Cerebellar cortex (tissue), 1 donor: ENCODE measurements around the gene SPDYE6.
"Not testable (repeated sequence)": the region's sequence is repeated elsewhere in the genome, so short reads cannot be mapped to it uniquely, and the experiment has no call there.

Source experiments
- DNase-seq: peaks from one replicate; pipeline ENCODE4 v3.0.0-alpha.2; 2015; ENCODE audit warnings: low spot score

The SPDYE6 gene

DNA sequence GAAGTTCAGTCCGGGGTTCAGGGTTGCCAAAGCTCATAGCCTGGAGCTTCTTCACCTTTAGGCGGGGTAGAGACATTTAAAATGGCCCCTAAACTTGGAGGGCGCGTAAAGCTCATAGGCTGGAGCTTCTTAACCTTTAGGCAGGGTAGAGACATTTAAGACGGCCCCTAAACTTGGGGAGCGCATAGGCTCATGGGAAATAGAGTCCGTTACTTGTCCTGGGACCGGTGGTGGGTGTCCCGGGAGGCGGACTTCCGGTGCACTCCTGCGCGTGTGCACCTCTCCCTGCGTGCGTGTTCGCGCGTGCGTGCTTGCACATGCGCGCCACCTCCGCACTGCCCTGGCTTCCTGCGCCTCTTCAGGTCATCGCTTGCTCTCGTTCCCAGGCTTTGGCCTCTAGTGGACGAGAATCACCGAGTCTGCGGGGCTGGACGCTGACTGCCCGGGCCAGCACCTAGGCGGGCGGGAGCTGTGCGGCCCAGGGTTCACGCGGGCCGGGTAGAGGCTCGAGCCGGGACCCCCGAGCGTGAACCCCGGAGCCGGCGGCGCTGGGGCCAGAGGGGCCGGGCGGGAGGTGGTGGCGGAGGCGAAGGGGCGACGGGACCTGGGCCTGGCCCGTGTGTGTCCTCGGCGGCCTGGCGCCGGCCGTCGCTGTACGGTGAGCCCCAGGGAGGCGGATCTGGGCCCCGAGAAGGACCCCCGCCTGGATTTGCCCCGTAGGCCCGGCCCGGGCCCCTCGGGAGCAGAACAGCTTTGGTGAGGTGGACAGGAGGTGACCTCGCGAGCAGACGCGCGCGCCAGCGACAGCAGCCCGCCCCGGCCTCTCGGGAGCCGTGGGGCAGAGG is 7.5 kb upstream of the SPDYE6 start:
- DNase-seq, result peak; percentile 100

DNA sequence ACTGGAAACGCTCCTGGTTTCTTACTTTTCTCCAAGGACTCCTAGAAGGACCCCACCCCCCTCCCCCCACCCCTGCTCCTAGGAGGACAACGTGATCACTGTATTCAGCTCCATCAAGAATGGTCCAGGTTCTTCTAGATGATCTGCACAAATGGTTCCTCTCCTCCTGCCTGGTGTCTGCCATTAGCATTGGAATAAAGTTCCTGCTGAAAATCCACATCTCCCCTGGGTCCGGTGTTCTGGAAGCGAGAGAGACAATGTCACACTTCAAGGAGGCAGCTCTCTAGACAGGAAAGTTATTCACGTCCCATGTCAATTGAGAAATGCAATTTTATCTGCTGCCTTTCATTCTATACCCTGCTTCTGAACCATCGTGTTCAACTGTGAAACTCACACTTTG is 9.3 kb downstream of the SPDYE6 start:
- DNase-seq, result not testable (repeated sequence)

DNA sequence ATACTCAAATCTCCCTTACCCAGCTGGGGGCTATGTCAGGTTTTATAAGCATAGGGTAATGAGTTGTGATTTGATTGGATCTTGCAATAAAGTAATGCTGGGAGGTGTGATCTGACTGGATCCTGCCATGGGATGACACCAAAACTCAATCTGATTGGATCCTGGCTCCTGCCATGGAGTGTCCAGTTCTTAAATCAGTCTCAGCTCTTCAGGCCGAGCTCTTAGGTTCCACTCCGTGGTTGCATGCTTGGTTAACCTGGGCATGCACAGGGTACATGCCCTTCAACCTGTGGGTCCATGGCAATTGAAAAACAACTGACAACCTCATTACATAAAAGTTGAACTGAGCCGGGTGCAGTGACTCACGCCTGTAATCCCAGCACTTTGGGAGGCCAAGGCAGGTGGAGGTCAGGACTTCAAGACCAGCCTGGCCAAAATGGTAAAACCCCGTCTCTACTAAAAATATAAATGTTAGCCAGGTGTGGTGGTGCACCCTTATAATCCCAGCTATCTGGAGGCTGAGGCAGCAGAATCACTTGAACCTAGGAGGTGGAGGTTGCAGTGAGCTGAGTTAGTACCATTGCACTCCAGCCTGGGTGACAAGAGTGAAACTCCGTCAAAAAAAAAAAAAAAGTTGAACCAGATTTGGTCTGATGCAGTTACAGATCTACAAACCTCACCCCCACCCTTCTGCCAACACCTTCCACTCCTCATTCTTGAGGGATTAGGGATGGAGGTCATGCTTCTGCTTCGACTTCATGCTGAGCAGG is 15.5 kb downstream of the SPDYE6 start:
- DNase-seq, result peak; percentile 68

DNA sequence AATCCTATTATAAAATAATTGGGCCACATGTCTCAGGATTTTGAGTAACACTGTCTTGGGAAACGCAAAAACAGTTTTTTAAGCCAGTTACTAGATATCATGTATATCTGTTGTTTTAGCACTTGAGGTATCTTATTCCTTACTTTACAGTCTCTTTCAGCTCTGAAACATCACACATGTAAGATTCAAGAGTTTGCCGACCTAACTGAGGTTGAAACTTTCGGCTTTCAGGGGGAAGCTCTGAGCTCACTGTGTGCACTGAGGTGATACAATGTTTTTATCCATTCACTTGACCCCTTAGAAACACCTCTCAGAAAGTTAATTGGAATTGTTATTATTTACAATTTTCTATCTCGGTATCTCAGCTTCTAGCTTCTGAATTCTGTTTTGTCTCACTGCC is 18.8 kb downstream of the SPDYE6 start:
- not testable (repeated sequence) for DNase-seq

DNA sequence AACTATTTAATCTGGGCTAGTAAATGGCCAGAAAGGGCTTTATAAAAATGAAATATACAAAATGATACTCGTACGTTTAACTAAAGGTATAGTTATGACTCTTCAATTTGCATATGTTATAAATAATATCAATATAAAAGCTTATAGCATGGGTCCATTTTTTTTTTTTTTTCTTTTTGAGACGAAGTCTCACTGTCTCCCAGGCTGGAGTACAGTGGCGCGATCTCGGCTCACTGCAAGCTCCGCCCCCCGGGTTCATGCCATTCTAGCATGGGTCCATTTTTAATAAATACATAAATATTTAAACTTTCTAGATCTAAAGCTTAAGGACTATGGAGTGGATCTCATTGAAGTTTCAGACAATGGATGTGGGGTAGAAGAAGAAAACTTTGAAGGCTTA is 19.2 kb downstream of the SPDYE6 start:
- not testable (repeated sequence) for DNase-seq

DNA sequence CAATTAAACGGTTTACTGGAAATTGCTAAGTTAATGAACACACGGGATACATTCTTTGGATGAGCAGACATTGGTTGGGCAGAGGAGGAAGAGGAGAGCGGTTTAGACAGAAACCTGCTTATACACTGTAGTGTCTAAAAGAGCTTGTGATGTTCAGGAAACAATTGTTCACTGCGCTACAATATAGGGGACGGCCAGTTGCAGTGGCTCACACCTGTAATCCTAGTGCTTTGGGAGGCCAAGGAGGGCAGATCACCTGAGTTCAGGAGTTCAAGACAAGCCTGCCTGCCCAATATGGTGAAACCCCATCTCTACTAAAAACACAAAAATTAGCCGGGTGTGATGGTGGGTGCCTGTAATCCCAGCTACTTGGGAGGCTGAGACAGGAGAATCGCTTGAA is 20.7 kb downstream of the SPDYE6 start:
- not testable (repeated sequence) for DNase-seq

DNA sequence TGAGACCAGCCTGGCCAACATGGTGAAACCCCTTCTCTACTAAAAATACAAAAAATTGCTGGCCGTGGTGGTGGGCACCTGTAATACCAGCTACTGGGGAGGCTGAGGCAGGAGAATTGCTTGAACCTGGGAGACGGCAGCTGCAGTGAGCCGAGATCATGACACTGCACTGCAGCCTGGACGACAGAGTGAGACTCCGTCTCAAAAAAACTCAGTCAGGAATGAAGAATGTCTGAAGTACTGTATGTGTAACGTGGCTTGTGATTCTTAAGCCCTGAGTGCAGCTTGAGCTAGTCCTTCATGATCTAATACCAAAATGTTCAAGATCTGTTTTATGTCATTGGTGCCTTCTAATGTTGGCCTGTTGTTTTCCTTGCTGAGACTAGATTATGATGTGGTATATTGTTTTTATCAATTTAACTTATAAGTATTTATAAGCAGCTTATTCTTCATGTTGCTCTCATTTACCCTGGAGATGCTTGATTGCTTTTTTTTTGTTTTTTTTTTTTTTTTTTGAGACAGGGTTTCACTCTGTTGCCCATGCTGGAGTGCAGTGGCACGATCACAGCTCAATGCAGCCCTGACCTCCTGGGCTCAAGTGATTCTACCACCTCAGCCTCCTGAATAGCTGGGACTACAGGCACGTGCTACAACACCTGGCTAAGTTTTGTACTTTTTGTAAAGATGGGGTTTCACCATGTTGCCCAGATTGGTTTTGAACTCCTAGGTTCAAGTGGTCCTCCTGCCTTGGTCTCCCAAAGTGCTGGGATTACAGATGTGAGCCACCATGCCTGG is 25.4 kb downstream of the SPDYE6 start:
- not testable (repeated sequence) for DNase-seq

DNA sequence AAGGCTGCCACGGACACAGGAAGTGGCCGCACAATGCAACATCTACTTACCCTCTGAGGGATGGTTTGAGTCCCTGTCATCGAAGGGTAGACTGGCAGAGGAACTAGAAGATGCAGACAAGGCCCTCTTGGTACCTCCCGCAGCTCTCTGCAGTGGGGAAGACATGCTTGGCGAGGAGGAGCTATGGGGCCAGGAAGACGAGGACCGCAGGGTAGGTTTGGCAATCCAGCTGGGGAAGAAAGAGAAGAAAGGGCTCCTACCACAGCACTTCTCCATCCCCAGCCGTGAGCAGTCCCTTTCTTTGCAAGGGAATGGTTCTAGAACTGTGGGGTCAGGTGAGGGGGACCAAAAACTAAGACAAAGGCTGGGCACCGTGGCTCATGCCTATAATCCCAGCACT is 26.9 kb downstream of the SPDYE6 start:
- DNase-seq, result not testable (repeated sequence)

DNA sequence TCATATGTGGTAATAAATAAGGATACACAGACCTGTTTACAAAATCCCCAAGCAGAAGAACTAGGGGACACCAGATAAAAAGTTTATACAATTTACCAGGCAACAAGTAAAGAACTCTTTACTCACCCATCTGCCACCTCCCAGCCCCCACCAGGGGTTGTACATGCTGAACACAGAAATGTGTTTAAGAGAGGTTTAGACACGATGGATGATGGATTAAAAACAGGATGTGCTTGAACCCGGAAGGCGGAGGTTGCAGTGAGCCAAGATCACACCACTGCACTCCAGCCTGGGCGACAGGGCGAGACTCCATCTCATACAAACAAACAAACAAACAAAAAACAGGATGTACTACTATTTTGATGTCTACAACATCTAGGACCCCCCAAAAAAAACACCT is 27.4 kb downstream of the SPDYE6 start:
- not testable (repeated sequence) for DNase-seq

DNA sequence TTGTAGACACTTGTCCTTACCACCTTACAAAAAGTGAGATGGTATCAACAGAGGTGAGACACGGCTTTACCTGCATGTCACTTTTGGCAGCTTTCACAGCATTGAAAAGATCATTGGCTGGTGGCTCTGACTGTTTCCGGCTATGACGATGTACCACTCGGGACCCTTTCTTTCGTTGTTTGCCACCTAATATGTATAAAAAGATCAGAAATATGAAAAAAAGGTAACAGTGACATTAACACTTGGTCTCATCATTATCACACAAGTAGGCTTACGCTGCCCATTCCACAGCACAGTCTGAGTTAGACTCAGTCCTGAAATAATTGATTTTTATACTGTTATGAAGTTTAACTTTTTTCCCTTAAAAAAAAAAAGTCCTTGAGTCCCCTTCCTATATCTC is 29.1 kb downstream of the SPDYE6 start:
- not testable (repeated sequence) for DNase-seq

DNA sequence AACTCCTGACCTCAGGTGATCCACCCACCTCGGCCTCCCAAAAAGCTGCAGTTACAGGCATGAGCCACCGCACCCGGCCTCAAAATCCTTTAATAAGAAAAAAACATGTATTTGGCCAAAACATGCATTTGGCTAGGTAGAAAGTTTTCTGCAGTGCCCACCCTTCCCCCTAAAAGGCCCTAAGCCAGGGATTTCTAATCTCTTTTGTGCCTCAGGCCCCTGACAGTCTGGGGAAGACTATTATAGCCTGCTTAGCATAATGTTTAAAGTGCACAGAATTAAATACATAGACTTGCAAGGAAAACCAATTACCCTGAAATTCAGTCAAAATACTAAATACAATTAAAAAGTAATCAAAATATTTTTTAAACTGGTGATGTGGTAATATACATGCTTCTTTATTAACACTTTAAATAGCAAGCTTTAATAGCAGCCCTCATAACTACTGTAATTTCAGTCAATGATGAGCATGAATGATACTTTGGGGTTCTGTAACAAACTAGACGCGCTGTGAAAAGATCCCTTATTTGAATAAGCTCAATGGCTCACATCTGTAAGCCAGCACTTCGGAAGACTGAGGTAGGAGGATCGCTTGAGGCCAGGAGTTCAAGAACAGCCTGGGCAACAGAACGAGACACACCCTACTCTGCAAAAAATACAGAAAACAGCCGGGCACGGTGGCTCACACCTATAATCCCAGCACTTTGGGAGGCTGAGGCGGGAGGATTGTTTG is 29.9 kb downstream of the SPDYE6 start:
- no peak for DNase-seq

DNA sequence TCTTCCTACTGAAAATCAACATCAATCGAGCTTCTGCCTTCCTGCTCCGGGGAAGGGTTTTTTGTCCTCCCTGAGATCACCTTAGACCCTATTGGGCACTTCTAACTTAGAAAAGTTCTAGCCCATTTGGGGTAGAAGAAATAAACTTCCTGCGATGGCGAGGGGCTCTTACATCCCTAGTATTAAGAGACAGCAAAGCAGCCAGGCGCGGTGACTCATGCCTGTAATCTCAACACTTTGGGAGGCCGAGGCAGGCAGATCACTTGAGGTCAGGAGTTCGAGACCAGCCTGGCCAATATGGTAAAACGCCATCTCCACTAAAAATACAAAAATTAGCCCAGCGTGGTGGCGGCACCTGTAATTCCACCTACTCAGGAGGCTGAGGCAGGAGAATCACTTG is 31.1 kb downstream of the SPDYE6 start:
- DNase-seq, result not testable (repeated sequence)

DNA sequence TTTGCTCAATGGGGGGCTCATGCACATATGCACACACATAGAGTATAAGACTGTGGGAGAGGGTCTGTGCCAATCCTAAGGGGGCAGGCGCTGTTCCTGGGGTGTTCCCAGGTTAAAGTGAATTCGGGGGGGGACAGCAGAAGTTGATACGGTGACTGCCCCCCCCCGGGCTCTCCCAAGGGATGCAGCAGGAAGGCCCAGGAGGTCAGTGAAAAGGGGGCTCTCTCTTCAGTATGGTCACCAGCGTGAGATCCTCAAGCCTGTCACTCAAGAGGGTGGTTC is 32.4 kb downstream of the SPDYE6 start:
- no peak for DNase-seq

DNA sequence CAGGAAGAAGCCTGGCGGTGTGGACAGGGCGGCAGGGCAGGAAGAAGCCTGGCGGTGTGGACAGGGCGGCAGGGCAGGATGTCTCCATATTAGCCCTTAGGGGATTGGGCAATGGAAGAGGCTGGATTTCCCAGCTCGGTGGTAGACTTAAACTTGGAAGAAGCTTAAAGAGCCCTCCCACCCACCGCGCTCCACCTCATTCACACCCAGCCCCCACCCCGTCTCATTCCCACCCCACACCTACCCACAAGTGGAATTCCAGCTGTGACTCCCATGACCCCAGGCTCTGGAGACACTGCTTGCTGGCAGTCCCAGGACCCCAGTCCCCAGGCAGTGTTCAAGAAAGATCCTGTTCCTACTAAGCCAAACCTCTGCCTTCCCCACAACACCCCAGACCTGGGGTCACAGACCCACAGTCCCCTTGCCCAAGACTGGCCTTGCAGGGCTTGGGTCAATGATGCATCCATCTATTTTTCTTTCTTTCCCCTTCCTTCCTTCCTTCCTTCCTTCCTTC is 34.0 kb downstream of the SPDYE6 start:
- DNase-seq, result no peak

DNA sequence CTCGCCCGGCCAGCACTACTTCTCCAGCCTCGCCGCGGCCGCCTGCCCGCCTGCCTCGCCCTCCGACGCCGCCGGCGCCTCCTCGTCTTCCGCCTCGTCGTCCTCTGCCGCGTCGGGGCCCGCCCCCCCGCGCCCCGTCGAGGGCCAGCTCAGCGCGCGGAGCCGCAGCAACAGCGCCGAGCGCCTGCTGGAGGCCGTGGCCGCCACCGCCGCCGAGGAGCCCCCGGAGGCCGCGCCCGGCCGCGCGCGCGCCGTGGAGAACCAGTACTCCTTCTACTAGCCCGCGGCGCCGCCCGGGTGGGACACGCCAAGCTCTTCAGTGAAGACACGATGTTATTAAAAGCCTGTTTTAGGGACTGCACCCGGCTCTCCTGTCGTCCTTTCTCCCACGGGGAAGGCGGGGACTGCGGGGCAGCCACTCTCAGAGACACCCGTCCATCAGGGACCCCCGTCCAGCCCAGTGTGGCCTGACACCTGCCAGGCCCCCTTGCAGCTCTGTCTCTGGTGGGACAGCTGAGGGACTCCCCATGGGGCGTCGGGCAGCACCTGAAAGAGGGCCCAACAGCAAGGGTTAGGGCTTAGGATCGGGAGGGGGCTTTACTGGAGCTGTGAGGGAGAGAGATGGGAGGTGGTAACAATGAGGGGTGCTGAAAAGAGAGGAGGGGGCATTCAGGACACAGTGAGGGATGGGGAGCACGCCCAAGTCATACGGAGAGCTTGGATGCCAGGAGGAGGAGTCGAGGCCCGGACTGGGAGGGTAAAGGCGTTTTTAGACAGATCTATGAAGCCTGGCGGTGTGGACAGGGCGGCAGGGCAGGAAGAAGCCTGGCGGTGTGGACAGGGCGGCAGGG is 34.7 kb downstream of the SPDYE6 start:
- no peak for DNase-seq

DNA sequence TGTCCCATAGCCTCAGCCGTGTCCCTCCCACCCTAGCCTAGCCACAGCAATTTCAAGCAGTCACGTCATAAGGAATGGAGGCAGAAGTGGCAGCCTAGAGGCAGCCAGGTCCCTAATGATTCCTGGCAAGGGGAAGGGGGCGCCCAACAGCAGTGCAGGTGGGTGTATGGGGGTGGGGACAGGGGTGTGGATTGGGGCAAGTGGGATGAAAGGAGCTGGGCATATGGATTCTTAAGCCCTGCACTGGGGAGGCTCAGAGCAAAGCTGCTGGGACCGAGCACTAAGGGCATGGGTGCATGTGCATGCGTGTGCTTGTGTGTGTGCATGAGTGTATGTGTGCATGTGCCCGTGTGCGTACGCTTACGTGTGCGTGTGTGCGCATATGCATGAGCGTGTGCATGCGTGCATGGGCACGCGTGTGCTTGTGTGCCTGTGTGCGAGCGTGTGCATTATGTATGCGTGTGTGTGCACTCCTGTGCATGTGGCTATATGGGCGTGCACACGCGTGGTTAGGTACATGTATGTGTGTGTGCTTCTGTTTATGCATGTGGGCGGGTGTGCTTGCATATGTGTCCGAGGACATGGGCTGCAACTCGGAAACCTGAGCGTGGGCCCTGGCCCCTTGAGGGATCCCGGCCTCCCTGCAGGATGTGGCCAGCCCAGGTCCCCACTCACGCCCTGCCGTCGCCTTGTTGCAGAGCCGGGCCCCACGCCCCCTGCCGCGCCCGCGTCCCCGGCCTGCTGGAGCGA is 35.5 kb downstream of the SPDYE6 start:
- no peak for DNase-seq

DNA sequence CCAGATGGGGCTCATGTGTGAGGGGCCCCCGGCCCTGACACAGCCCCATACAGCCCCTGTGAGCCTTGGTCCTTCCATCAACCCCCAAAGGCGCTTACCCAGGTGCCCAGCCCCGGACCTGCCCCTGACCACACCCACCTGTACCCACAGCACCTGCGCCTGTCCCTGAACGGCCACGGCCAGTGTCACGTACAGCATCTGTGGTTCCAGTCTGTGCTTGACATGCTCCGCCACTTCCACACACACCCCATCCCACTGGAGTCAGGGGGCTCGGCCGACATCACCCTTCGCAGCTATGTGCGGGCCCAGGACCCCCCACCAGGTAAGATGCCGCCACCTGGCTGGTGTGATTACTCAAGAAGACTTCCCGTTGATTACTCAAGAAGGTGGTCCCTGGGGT is 36.1 kb downstream of the SPDYE6 start:
- DNase-seq, result no peak

DNA sequence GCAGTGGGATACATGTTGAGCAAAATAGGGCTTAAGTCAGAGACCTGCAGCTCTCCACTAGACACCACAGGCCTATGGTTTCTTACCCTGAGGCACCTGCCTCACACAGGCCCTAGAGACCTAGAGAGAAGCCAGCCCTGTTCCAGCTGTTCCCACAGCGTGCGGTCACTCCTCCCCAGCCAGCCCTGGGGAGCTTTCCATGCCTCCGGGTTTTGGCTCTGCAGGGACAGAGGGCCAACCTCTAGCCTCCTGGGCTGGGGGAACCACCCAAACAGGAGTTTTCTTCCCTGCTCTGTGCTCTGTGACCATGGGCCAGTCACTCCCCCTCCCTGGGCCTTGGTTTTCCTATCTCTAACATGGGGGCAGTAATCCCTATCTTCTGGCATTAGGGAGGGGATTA is 36.6 kb downstream of the SPDYE6 start:
- DNase-seq, result no peak

DNA sequence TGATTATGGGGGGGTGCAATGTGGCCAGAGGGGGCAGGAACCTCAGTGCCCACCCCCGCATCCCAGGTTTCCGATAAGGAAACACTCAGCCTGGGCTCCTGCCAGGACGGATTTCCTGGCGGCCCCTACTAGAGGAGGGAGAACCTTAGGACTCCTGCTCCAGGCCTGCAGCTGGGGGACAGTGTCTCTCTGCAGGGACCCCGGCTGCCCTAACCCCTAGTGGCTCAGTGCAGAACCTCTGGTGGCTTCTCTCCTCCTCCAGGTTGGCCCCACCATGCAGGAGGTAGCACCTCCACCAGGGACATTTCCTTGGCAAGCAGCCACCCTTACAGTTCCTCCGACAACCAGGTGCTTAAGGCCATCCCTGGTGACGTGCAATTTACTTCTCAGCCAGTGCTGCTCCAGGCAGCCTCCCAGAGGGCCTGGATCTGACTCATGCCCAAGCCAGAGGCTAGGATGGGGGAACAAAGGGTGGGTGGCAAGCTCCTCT is 37.7 kb downstream of the SPDYE6 start:
- no peak for DNase-seq
